GM23338 (cell line): ENCODE data around the gene BLM. TPM values are rescaled to one million over a fixed set of nuclear protein-coding genes. Genes with fewer than 3 reads are reported as not detected.

Source experiments
- ATAC-seq: fragments of 200-7000 bp; cut with Tn5 transposase; 3 replicates; pipeline ENCODE4 v1.9.1; 2020
- DNase-seq: peaks from one replicate; pipeline ENCODE4 v3.0.0-alpha.2; 2015; ENCODE audit warnings: low spot score
- H2AFZ ChIP-seq: fragments of 200-600 bp; sonication (generic); 2 replicates; pipeline ENCODE4 v1.8.0; 2016; ENCODE audit warnings: antibody characterized with exemption, mild to moderate bottlenecking, moderate library complexity
- H3F3A ChIP-seq: fragments of 200-600 bp; sonication (generic); replicated peaks from 2 replicates; pipeline ENCODE4 v1.8.0; 2017; ENCODE audit warnings: antibody characterized with exemption, mixed run types, low read depth
- H3K27ac ChIP-seq: fragments of 200-600 bp; sonication (generic); 2 replicates; pipeline ENCODE4 v1.6.1; 2016; ENCODE audit warnings: low read depth
- H3K27me3 ChIP-seq: fragments of 200-600 bp; sonication (generic); 2 replicates; pipeline ENCODE4 v1.8.0; 2016; ENCODE audit warnings: mild to moderate bottlenecking, mixed run types, moderate library complexity; ENCODE audit not compliant: insufficient read depth
- H3K36me3 ChIP-seq: fragments of 200-600 bp; sonication (generic); 2 replicates; pipeline ENCODE4 v1.8.0; 2016; ENCODE audit warnings: mild to moderate bottlenecking; ENCODE audit not compliant: insufficient read depth
- H3K4me1 ChIP-seq: fragments of 200-600 bp; sonication (generic); 2 replicates; pipeline ENCODE4 v1.8.0; 2016; ENCODE audit warnings: mild to moderate bottlenecking, moderate library complexity; ENCODE audit not compliant: insufficient read depth
- H3K4me2 ChIP-seq: fragments of 200-600 bp; sonication (generic); 2 replicates; pipeline ENCODE4 v1.7.1; 2017; ENCODE audit warnings: mixed run types
- H3K4me3 ChIP-seq: fragments of 200-600 bp; sonication (generic); 2 replicates; pipeline ENCODE4 v1.6.1; 2016; ENCODE audit warnings: mixed run types
- H3K79me2 ChIP-seq: fragments of 200-600 bp; sonication (generic); replicated peaks from 2 replicates; pipeline ENCODE4 v1.8.0; 2017; ENCODE audit warnings: mild to moderate bottlenecking; ENCODE audit not compliant: insufficient read depth
- H3K9me2 ChIP-seq: fragments of 200-600 bp; sonication (generic); 2 replicates; pipeline ENCODE4 v1.8.0; 2017; ENCODE audit not compliant: insufficient read depth
- H4K20me1 ChIP-seq: fragments of 200-600 bp; sonication (generic); replicated peaks from 2 replicates; pipeline ENCODE4 v1.8.0; 2017; ENCODE audit warnings: mild to moderate bottlenecking; ENCODE audit not compliant: insufficient read depth
- H3K27ac Mint-ChIP-seq: 2 replicates; pipeline ENCODE4 v1.8.0; 2020; ENCODE audit warnings: inconsistent platforms, mild to moderate bottlenecking, moderate library complexity, mixed read lengths
- H3K27me3 Mint-ChIP-seq: 3 replicates; pipeline ENCODE4 v1.8.0; 2022; ENCODE audit warnings: low read depth, mild to moderate bottlenecking, moderate library complexity, mixed read lengths, inconsistent platforms; ENCODE audit not compliant: insufficient read depth, poor library complexity
- H3K36me3 Mint-ChIP-seq: 3 replicates; pipeline ENCODE4 v1.8.0; 2021; ENCODE audit warnings: low read depth, mild to moderate bottlenecking, inconsistent platforms, moderate library complexity, mixed read lengths
- H3K4me1 Mint-ChIP-seq: 3 replicates; pipeline ENCODE4 v1.8.0; 2020; ENCODE audit warnings: mild to moderate bottlenecking, inconsistent platforms, mixed read lengths
- H3K4me3 Mint-ChIP-seq: 3 replicates; pipeline ENCODE4 v1.8.0; 2021; ENCODE audit warnings: moderate library complexity, mild to moderate bottlenecking, inconsistent platforms, mixed read lengths
- H3K9me3 Mint-ChIP-seq: 3 replicates; pipeline ENCODE4 v1.8.0; 2020; ENCODE audit warnings: moderate library complexity, mild to moderate bottlenecking, inconsistent platforms, mixed read lengths
- CREB1 ChIP-seq: fragments of 250-450 bp; sonication (Bioruptor Pico); IDR thresholded peaks from 2 replicates; pipeline ENCODE4 v1.5.0; 2020; ENCODE audit warnings: low read depth, mild to moderate bottlenecking, moderate library complexity
- EZH2 ChIP-seq: fragments of 200-600 bp; sonication (generic); IDR thresholded peaks from one replicate; pipeline ENCODE4 v1.8.0; 2017; ENCODE audit warnings: antibody characterized with exemption, mild to moderate bottlenecking, low read depth; ENCODE audit not compliant: unreplicated experiment
- EZH2phosphoT487 ChIP-seq: fragments of 200-600 bp; sonication (generic); IDR thresholded peaks from one replicate; pipeline ENCODE4 v1.8.1; 2018; ENCODE audit warnings: antibody characterized with exemption; ENCODE audit not compliant: unreplicated experiment
- JUNB ChIP-seq: IDR thresholded peaks from one replicate; pipeline ENCODE4 v1.6.1; 2016; ENCODE audit warnings: antibody characterized with exemption; ENCODE audit not compliant: unreplicated experiment
- NANOG ChIP-seq: IDR thresholded peaks from 2 replicates; pipeline ENCODE4 v1.6.1; 2016; ENCODE audit warnings: antibody characterized with exemption, borderline replicate concordance
- POLR2AphosphoS5 ChIP-seq: IDR thresholded peaks from 2 replicates; pipeline ENCODE4 v1.6.1; 2016; ENCODE audit warnings: antibody characterized with exemption, low read depth
- STAT1 ChIP-seq: IDR thresholded peaks from one replicate; pipeline ENCODE4 v1.6.1; 2016; ENCODE audit warnings: antibody characterized with exemption; ENCODE audit not compliant: unreplicated experiment
- ZNF114 ChIP-seq: fragments of 250-450 bp; sonication (Bioruptor Pico); IDR thresholded peaks from 2 replicates; pipeline ENCODE4 v1.5.0; 2020; ENCODE audit warnings: mild to moderate bottlenecking, moderate library complexity
- ZNF331 ChIP-seq: fragments of 250-450 bp; sonication (Bioruptor Pico); IDR thresholded peaks from 2 replicates; pipeline ENCODE4 v1.5.0; 2020; ENCODE audit warnings: low read depth, mild to moderate bottlenecking, moderate library complexity
- polyA plus RNA-seq: library from polyadenylated mRNA; unstranded; fragments of >200 nt; fragmentation: Nextera tagmentation; extraction: Ambion mirVana; gene quantifications from 2 replicates; pipeline ENCODE4 v1.2.1, GENCODE V29; 2016
- total RNA-seq: library from RNA; depleted of rRNA; stranded (reverse); fragments of >200 nt; shearing (Covaris generic); gene quantifications from 2 replicates; pipeline ENCODE4 v1.2.3, GENCODE V29; 2014
- TF ChIP-seq, protein P1 (sequence below): IDR thresholded peaks from one replicate; pipeline ENCODE4 v1.6.1; 2018; ENCODE audit warnings: antibody characterized with exemption; ENCODE audit not compliant: unreplicated experiment
- TF ChIP-seq, protein P2 (sequence below): fragments of 250-450 bp; sonication (Bioruptor Pico); IDR thresholded peaks from 2 replicates; pipeline ENCODE4 v1.5.0; 2020; ENCODE audit warnings: mild to moderate bottlenecking, moderate library complexity
- TF ChIP-seq, protein P3 (sequence below): IDR thresholded peaks from 2 replicates; pipeline ENCODE4 v1.6.1; 2016; ENCODE audit warnings: antibody characterized with exemption
- TF ChIP-seq, protein P4 (sequence below), 2 experiments: fragments of 200-600 bp in 1 of 2; sonication (generic) in 1 of 2; conservative IDR thresholded peaks; 2 replicates each; pipeline versions ENCODE4 v1.5.1 to v1.6.1; 2016 to 2017; ENCODE audit warnings: antibody characterized with exemption in 2 of 2, low read depth in 2 of 2, mild to moderate bottlenecking in 2 of 2, moderate library complexity in 1 of 2

BLM gene
- total and polyA plus RNA-seq, 2 experiments from 2014 or later = 43.1 to 43.3 TPM

DNA sequence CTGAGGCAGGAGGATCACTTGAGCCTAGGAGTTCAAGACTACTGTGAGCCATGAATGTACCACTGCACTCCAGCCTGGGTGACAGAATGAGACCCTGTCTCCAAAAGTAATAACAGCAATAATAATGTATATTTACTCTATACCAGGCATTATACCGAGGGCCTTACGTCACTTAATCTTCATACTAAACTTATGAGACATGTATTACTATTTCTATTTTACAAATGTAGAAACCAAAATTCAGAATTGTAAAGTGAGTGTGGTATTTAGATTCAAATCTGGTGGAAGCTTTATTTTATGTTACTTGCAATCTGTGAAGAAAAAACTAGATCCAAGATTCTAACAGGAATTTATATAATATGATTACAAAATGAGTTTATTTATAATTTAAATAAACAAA is 9.7 kb upstream of the BLM start:
- no peaks in the 10 kb centered on the region for H3F3A ChIP-seq
- H3K4me1 Mint-ChIP-seq = no peaks in the 10 kb centered on the region; the same call in 2 of the 3 replicates
- H3K27me3 Mint-ChIP-seq = no peaks in the 10 kb centered on the region
- no peaks in the 10 kb centered on the region for H3K79me2 ChIP-seq
- H3K36me3 ChIP-seq = no peaks in the 10 kb centered on the region
- no peak overlapping the region for H3K27ac Mint-ChIP-seq
- TF ChIP-seq ZNF114 (CRISPR knock-in tag) (no peak), POLR2AphosphoS5 (no peak), EZH2 (no peak), EZH2phosphoT487 (no peak), CREB1 (CRISPR knock-in tag) (no peak), STAT1 (no peak), NANOG (no peak), ZNF331 (no peak), JUNB (no peak)
- TF ChIP-seq, protein P1, sequence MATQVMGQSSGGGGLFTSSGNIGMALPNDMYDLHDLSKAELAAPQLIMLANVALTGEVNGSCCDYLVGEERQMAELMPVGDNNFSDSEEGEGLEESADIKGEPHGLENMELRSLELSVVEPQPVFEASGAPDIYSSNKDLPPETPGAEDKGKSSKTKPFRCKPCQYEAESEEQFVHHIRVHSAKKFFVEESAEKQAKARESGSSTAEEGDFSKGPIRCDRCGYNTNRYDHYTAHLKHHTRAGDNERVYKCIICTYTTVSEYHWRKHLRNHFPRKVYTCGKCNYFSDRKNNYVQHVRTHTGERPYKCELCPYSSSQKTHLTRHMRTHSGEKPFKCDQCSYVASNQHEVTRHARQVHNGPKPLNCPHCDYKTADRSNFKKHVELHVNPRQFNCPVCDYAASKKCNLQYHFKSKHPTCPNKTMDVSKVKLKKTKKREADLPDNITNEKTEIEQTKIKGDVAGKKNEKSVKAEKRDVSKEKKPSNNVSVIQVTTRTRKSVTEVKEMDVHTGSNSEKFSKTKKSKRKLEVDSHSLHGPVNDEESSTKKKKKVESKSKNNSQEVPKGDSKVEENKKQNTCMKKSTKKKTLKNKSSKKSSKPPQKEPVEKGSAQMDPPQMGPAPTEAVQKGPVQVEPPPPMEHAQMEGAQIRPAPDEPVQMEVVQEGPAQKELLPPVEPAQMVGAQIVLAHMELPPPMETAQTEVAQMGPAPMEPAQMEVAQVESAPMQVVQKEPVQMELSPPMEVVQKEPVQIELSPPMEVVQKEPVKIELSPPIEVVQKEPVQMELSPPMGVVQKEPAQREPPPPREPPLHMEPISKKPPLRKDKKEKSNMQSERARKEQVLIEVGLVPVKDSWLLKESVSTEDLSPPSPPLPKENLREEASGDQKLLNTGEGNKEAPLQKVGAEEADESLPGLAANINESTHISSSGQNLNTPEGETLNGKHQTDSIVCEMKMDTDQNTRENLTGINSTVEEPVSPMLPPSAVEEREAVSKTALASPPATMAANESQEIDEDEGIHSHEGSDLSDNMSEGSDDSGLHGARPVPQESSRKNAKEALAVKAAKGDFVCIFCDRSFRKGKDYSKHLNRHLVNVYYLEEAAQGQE = no peak
- TF ChIP-seq, protein P2, sequence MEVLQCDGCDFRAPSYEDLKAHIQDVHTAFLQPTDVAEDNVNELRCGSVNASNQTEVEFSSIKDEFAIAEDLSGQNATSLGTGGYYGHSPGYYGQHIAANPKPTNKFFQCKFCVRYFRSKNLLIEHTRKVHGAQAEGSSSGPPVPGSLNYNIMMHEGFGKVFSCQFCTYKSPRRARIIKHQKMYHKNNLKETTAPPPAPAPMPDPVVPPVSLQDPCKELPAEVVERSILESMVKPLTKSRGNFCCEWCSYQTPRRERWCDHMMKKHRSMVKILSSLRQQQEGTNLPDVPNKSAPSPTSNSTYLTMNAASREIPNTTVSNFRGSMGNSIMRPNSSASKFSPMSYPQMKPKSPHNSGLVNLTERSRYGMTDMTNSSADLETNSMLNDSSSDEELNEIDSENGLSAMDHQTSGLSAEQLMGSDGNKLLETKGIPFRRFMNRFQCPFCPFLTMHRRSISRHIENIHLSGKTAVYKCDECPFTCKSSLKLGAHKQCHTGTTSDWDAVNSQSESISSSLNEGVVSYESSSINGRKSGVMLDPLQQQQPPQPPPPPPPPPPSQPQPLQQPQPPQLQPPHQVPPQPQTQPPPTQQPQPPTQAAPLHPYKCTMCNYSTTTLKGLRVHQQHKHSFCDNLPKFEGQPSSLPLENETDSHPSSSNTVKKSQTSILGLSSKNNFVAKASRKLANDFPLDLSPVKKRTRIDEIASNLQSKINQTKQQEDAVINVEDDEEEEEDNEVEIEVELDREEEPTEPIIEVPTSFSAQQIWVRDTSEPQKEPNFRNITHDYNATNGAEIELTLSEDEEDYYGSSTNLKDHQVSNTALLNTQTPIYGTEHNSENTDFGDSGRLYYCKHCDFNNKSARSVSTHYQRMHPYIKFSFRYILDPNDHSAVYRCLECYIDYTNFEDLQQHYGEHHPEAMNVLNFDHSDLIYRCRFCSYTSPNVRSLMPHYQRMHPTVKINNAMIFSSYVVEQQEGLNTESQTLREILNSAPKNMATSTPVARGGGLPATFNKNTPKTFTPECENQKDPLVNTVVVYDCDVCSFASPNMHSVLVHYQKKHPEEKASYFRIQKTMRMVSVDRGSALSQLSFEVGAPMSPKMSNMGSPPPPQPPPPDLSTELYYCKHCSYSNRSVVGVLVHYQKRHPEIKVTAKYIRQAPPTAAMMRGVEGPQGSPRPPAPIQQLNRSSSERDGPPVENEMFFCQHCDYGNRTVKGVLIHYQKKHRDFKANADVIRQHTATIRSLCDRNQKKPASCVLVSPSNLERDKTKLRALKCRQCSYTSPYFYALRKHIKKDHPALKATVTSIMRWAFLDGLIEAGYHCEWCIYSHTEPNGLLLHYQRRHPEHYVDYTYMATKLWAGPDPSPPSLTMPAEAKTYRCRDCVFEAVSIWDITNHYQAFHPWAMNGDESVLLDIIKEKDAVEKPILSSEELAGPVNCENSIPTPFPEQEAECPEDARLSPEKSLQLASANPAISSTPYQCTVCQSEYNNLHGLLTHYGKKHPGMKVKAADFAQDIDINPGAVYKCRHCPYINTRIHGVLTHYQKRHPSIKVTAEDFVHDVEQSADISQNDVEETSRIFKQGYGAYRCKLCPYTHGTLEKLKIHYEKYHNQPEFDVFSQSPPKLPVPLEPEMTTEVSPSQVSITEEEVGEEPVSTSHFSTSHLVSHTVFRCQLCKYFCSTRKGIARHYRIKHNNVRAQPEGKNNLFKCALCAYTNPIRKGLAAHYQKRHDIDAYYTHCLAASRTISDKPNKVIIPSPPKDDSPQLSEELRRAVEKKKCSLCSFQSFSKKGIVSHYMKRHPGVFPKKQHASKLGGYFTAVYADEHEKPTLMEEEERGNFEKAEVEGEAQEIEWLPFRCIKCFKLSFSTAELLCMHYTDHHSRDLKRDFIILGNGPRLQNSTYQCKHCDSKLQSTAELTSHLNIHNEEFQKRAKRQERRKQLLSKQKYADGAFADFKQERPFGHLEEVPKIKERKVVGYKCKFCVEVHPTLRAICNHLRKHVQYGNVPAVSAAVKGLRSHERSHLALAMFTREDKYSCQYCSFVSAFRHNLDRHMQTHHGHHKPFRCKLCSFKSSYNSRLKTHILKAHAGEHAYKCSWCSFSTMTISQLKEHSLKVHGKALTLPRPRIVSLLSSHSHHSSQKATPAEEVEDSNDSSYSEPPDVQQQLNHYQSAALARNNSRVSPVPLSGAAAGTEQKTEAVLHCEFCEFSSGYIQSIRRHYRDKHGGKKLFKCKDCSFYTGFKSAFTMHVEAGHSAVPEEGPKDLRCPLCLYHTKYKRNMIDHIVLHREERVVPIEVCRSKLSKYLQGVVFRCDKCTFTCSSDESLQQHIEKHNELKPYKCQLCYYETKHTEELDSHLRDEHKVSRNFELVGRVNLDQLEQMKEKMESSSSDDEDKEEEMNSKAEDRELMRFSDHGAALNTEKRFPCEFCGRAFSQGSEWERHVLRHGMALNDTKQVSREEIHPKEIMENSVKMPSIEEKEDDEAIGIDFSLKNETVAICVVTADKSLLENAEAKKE (CRISPR knock-in tag) = no peak
- TF ChIP-seq, protein P3, sequence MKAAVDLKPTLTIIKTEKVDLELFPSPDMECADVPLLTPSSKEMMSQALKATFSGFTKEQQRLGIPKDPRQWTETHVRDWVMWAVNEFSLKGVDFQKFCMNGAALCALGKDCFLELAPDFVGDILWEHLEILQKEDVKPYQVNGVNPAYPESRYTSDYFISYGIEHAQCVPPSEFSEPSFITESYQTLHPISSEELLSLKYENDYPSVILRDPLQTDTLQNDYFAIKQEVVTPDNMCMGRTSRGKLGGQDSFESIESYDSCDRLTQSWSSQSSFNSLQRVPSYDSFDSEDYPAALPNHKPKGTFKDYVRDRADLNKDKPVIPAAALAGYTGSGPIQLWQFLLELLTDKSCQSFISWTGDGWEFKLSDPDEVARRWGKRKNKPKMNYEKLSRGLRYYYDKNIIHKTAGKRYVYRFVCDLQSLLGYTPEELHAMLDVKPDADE = no peak
- TF ChIP-seq, protein P4, sequence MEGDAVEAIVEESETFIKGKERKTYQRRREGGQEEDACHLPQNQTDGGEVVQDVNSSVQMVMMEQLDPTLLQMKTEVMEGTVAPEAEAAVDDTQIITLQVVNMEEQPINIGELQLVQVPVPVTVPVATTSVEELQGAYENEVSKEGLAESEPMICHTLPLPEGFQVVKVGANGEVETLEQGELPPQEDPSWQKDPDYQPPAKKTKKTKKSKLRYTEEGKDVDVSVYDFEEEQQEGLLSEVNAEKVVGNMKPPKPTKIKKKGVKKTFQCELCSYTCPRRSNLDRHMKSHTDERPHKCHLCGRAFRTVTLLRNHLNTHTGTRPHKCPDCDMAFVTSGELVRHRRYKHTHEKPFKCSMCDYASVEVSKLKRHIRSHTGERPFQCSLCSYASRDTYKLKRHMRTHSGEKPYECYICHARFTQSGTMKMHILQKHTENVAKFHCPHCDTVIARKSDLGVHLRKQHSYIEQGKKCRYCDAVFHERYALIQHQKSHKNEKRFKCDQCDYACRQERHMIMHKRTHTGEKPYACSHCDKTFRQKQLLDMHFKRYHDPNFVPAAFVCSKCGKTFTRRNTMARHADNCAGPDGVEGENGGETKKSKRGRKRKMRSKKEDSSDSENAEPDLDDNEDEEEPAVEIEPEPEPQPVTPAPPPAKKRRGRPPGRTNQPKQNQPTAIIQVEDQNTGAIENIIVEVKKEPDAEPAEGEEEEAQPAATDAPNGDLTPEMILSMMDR (conservative IDR thresholded peaks at IDR 0.05; ENCODE audit: low read depth in 2 of 2) = no peak
- H2AFZ ChIP-seq = no peak overlapping the region
- H3K4me3 Mint-ChIP-seq = no peak overlapping the region
- no peak overlapping the region for H3K27ac ChIP-seq
- H3K9me2 ChIP-seq = no peaks in the 10 kb centered on the region
- no peak overlapping the region for H3K4me2 ChIP-seq
- DNase-seq = no peak
- peaks cover 5% of the 10 kb centered on the region; the same call in 1 of the 3 replicates for H3K36me3 Mint-ChIP-seq
- H4K20me1 ChIP-seq = no peaks in the 10 kb centered on the region
- H3K27me3 ChIP-seq = no peaks in the 10 kb centered on the region
- no peaks in the 10 kb centered on the region for H3K9me3 Mint-ChIP-seq
- H3K4me3 ChIP-seq = no peak overlapping the region
- no peak for ATAC-seq
- H3K4me1 ChIP-seq = no peaks in the 10 kb centered on the region
